GM19238 (cell line): ENCODE measurements around the gene UPK1A.
A peak's percentile ranks its signal among the peaks of the same experiment; 100 is the strongest.
"Not testable (repeated sequence)": the region's sequence is repeated elsewhere in the genome, so short reads cannot be mapped to it uniquely, and the experiment has no call there.

Experiments
- DNase-seq: peaks from one replicate; pipeline ENCODE4 v3.0.0; 2011; ENCODE audit warnings: low spot score; ENCODE audit not compliant: insufficient read length

UPK1A gene

DNA sequence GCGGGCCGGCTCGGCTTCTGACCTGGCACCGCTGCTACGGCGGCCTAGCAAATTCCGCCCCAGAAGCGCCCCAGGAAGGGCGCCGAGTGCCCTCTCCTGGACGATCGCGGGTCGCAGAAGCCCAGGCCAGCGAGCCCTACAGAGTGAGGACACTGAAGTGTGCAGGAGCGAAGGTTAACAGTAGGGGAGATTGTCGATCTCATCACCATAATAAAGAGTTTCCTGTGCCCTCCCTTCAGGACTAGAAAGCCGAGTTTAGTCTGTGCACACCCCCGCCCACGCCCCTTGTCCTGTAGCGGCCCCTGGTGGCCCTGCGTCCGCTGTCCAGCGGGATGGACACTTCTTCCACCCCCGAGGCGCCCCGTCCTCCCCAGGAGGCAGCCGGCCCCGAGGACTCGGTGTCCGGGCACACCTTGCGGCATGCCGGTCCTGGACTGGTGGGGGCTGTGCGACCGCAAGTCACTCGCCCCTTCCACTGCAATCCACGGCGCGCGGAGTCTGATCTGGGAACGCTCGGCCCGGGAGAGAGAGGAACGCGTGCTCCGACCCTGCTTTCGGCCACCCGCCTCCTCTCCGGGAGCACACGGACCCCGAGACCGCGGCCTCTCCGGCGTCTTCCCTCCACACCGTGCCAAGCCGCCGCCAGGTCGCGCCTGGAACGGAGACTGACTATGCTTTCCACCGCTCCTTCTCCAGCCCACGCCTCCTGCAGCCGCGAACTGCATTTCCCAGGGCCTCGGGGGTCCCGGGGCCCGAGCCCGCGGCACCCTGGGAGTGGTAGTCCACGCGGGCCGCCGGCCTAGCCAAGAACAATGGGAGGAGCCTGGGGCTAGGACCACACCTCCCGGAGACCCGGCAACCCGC lies 50.7 kb downstream of the UPK1A start:
- peak; percentile 74 for DNase-seq

DNA sequence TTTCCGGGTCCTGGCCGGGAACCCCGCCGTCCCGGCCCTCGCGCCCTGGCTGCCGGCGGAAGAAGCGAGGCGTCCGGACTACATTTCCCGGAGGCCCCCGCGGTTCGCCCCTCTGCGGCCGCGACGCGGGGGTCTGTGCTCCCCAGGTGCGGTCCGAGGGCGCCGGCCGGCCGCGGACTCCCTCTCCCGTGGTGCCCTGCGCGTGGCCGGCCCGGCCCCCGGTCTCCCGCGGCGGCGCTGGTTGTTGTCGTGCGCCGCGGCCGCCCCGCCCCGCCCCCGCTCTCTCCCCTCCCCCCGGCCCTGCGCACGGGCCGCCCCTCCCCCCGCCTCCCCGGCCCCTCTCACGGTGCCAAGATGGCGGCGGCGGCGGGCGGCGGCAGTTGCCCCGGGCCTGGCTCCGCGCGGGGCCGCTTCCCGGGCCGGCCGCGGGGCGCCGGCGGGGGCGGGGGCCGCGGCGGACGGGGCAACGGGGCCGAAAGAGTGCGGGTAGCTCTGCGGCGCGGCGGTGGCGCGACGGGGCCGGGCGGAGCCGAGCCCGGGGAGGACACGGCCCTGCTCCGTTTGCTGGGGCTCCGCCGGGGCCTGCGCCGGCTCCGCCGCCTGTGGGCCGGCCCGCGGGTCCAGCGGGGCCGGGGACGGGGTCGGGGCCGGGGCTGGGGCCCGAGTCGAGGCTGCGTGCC lies 51.5 kb downstream of the UPK1A start, which contains the start of gene KMT2B:
Gene KMT2B, plus strand, starts transcription at position 339 of the 680 bp plus-strand sequence. Its CDS starts 16 bp downstream, at position 355.
- DNase-seq = peak; percentile 99

DNA sequence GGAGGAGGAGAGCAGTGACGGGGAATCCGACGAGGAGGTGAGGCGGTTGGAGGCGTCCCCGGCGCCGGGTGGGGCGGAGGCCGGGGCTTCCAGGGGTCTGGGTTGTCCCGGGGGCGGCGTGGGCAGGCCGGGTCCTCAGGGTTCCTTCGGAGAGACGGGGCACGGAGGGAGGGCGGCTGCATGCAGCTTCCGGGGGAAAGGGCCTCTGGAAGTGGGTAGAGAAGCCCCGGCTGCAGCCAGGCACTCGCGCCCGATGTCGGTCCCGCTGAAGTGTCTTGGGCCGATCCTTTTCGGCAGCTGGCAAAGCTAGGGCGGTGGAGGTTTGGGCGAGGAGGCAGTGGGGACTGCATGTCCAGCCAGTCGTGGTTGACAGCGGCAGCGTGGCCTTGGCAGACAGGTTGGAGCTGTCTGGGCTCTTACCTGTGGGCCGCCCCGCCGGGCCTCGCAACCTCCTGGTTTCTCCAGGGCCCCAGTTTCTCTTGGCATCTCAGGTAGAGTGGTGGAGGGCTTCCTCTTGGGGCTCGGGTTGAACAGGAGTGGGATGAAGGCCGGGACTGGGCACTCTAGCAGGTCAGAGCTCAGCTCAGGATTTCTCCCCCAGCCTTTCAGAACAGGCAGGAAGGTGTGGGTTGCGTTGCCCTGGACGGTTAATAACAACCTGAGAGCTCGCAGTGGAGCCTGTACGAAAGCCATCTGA lies 52.2 kb downstream of the UPK1A start:
- no peak for DNase-seq

DNA sequence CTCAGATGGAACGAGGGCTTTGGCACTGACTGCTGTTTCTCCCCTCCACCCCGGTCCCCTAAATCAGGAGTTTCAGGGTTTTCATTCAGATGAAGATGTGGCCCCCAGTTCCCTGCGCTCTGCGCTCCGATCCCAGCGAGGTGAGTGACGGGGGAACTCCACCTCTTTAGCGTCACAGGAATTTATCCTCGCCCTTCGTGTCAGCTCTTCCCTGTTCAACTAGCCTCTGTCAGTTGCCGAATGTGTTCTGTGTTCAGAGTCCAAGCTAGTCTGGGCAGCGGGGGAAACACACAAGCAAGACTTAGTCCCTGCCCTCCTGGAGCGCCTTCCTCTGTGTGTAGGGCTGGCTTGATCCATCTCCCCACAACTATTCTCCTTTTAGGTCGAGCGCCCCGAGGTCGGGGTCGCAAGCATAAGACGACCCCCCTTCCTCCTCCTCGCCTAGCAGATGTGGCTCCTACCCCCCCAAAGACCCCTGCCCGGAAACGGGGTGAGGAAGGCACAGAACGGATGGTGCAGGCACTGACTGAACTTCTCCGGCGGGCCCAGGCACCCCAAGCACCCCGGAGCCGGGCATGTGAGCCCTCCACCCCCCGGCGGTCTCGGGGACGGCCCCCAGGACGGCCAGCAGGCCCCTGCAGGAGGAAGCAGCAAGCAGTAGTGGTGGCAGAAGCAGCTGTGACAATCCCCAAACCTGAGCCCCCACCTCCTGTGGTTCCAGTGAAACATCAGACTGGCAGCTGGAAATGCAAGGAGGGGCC lies 53.3 kb downstream of the UPK1A start:
- DNase-seq = no peak

DNA sequence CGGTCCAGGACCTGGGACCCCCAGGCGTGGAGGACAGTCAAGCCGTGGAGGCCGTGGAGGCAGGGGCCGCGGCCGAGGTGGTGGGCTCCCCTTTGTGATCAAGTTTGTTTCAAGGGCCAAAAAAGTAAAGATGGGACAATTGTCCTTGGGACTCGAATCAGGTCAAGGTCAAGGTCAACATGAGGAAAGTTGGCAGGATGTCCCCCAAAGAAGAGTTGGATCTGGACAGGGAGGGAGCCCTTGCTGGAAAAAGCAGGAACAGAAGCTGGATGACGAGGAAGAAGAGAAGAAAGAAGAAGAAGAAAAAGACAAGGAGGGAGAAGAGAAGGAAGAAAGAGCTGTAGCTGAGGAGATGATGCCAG lies 53.8 kb downstream of the UPK1A start:
- no peak for DNase-seq

DNA sequence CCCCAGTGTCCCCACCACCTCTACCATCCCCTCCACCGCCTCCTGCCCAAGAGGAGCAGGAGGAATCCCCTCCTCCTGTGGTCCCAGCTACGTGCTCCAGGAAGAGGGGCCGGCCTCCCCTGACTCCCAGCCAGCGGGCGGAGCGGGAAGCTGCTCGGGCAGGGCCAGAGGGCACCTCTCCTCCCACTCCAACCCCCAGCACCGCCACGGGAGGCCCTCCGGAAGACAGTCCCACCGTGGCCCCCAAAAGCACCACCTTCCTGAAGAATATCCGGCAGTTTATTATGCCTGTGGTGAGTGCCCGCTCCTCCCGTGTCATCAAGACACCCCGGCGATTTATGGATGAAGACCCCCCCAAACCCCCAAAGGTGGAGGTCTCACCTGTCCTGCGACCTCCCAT lies 54.3 kb downstream of the UPK1A start:
- DNase-seq = no peak

DNA sequence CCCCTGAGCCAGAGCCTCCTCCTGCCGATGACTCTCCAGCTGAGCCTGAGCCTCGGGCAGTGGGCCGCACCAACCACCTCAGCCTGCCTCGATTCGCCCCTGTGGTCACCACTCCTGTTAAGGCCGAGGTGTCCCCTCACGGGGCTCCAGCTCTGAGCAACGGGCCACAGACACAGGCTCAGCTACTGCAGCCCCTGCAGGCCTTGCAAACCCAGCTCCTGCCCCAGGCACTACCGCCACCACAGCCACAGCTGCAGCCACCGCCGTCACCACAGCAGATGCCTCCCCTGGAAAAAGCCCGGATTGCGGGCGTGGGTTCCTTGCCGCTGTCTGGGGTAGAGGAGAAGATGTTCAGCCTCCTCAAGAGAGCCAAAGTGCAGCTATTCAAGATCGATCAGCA lies 55.1 kb downstream of the UPK1A start:
- no peak for DNase-seq

DNA sequence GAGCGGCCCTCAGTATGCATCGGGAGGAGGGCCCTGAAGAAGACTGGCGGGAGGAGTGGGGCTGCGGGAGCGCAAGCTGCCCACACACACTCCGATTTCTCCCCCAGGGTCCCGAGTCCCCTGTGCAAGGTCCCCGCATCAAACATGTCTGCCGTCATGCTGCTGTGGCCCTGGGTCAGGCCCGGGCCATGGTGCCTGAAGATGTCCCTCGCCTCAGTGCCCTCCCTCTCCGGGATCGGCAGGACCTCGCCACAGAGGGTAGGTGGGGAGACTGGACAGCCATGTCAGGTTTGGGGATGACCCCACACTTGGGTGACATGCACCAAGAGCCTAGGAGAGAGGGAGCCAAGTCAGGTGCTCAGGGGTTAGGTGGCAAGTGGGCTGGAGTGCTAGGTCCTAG lies 56.1 kb downstream of the UPK1A start:
- DNase-seq = no peak

DNA sequence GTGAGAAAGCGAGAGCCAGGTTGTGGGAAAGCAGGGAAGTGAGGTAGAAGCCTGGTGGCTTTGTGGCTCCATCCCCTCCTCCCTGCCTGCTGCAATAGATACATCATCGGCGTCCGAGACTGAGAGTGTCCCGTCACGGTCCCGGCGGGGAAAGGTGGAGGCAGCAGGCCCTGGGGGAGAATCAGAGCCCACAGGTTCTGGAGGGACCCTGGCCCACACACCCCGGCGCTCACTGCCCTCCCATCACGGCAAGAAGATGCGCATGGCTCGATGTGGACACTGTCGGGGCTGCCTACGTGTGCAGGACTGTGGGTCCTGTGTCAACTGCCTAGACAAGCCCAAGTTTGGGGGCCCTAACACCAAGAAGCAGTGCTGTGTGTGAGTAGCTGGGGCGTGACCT lies 56.6 kb downstream of the UPK1A start:
- no peak for DNase-seq

DNA sequence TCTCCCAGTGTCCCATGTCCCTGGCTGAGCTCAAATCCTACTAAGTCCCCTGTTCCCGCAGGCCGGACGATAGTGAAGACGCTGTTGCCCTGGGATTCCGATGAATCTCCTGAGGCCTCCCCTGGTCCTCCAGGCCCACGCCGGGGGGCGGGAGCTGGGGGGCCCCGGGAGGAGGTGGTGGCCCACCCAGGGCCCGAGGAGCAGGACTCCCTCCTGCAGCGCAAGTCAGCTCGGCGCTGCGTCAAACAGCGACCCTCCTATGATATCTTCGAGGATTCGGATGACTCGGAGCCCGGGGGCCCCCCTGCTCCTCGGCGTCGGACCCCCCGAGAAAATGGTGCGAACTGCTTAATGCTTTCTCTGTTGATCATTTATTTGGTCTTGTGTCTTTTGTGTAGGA lies 57.4 kb downstream of the UPK1A start:
- DNase-seq = no peak

DNA sequence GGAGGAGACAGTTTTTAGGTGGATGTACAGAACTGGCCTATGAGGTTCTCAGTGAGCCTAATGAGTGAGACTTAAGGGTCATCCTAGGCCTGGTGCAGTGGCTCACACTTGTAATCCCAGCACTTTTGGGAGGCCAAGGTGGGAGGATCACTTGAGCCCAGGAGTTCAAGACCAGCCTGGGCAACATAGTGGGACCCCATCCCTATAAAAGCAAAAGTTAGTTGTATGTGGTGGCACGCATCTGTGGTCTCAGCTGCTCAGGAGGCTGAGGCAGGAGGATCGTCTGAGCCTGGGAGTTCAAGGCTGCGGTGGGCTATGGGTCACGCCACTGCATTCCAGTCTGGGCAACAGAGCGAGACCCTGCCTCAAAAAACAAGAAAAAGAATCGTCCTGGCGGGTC lies 57.8 kb downstream of the UPK1A start:
- DNase-seq = not testable (repeated sequence)

DNA sequence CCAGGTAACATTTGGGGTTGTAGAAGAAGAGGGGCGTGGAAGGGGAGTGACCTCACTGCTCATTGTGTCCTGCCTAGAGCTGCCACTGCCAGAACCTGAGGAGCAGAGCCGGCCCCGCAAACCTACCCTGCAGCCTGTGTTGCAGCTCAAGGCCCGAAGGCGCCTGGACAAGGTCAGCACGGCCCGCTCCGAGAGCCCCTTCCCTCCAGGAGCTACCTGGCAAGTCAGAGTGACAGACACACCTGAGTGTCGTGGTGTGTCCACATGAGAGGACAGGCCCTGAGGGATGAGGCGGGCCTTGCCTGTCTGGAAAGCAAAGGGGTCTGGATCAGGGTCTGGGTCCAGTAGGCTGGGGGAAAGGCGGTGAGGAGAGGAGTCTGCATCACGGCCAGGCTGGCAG lies 58.2 kb downstream of the UPK1A start:
- DNase-seq = no peak

DNA sequence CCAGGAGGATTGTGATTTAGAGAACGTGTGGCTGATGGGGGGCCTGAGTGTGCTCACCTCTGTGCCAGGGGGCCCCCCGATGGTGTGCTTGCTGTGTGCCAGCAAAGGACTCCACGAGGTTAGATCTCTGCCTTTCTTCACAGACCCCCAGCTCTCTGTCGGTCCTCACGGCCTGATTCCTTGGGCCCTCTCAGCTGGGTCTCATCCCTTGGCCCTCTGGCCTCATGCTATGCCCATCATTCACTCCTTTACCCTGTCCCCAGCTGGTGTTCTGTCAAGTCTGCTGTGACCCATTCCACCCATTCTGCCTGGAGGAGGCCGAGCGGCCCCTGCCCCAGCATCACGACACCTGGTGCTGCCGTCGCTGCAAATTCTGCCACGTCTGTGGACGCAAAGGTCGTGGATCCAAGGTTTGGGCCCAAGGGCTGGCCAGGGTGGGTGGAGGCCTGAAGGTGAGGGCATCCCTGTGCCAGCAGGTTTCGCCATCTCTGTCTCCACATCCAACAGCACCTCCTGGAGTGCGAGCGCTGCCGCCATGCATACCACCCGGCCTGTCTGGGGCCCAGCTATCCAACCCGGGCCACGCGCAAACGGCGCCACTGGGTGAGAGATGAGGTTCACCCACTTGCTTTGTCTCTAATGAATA lies 59.0 kb downstream of the UPK1A start:
- no peak for DNase-seq

DNA sequence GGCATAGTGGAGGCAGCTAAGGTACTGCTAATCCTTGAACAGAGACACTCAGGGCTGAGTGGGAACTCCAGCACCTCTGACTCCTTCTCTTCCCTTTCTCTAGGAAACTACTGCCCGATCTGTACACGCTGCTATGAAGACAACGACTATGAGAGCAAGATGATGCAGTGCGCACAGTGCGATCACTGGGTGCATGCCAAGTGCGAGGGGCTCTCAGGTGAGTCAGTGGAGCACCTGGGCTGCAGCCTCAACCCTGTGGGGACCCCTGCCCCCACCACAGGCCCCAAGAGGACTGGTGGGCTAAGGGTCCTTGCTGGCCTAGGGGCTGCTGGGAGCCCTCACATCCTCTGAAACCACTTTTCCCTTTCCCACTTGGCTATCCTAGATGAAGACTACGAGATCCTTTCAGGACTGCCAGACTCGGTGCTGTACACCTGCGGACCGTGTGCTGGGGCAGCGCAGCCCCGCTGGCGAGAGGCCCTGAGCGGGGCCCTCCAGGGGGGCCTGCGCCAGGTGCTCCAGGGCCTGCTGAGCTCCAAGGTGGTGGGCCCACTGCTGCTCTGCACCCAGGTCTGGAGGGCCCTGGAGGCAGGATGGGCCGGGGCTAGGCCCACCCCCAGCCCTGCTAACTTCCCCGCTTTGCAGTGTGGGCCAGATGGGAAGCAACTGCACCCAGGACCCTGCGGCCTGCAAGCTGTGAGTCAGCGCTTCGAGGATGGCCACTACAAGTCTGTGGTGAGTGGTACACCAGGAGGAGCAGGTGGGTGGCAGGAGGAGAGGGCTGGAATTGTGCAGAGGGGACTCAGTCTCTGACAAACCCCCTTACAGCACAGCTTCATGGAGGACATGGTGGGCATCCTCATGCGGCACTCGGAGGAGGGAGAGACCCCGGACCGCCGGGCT lies 61.0 kb downstream of the UPK1A start:
- no peak for DNase-seq
